Measurements from ENCODE around the gene EFCAB7. TPM values are rescaled to one million over a fixed set of nuclear protein-coding genes. Genes with fewer than 3 reads are reported as not detected.

Gene EFCAB7
- total and polyA plus RNA-seq, 2 of the 8 experiments (the other 6 are each of a cell fraction or from before 2014, with no cell fraction given) = 1.1 to 3.1 TPM

DNA sequence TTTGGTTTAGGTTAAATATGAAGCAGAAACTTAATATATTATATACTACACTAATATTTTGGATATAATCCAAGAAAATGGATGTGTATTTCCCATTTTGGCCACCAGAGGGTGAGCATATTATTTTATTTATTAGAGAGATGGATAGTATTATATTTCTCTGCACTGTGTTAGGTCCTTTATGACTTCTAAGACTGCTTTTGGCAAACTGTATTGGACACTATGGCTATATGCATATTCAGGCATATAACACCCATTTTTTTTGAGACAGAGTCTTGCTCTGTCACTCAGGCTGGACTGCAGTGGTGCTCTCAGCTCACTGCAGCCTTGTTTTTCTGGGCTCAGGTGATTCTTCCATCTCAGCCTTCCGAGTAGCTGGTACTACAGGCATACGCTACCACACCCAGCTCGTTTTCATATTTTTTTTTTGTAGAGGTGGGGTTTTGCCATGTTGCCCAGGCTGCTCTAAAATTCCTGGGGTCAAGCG, 52.1 kb downstream of the EFCAB7 start:
- H3K9me3 ChIP-seq (ENCODE audit: insufficient read depth in 2 of 2, low read depth in 1 of 2, low read length in 1 of 2) = no peaks in the 10 kb centered on the region
- peak overlapping the region; percentile 81; the same call in 1 of the 2 replicates for H2BK5ac ChIP-seq (ENCODE audit: low read depth, low read length)
- no peak overlapping the region for H3K4me3 ChIP-seq (ENCODE audit: extremely low read depth in 1 of 4, insufficient read depth in 2 of 4, low read depth in 3 of 4, low read length in 4 of 4)
- 0 out of 2 replicates have a peak overlapping the region, but pooled peaks have one; percentile 50 for H2BK12ac ChIP-seq (ENCODE audit: low read depth, low read length)
- H3K23ac ChIP-seq (ENCODE audit: insufficient read length) = no peak overlapping the region
- H4K20me1 ChIP-seq (replicated peaks in 1 of 2; ENCODE audit: control insufficient read depth in 1 of 2, insufficient read depth in 2 of 2, low read length in 2 of 2) = no peaks in the 10 kb centered on the region
- H4K8ac ChIP-seq (ENCODE audit: extremely low read depth, insufficient read depth, low read length) = no peak overlapping the region
- H3K56ac ChIP-seq (replicated peaks; ENCODE audit: insufficient read length, low read depth, low read length) = no peak overlapping the region
- peak overlapping the region; percentile 77; the same call in 1 of the 2 replicates for H2BK20ac ChIP-seq (ENCODE audit: low read length)
- H2AFZ ChIP-seq (ENCODE audit: low read length) = no peak overlapping the region
- peaks cover 2% of the 10 kb centered on the region; the same call in 1 of the 2 replicates for H3K23me2 ChIP-seq (ENCODE audit: low read depth, low read length)
- no peak overlapping the region for H3K27ac ChIP-seq (ENCODE audit: low read depth, low read length)
- no peaks in the 10 kb centered on the region for H3K27me3 ChIP-seq (replicated peaks in 1 of 4; ENCODE audit: control insufficient read depth in 3 of 4, extremely low read depth in 1 of 4, insufficient read depth in 3 of 4, low read length in 3 of 4)
- H3K9ac ChIP-seq (replicated peaks in 1 of 4; ENCODE audit: extremely low read depth in 1 of 4, low read depth in 3 of 4, low read length in 3 of 4) = no peak overlapping the region
- H3K14ac ChIP-seq (ENCODE audit: insufficient read length) = no peak overlapping the region
- no peaks in the 10 kb centered on the region for H3K79me1 ChIP-seq (ENCODE audit: low read depth, low read length)
- peak overlapping the region; percentile 6 for H4K91ac ChIP-seq (replicated peaks; ENCODE audit: insufficient read length, low read length)
- POLR2A ChIA-PET (ENCODE audit: partially characterized antibody) = interaction anchor here (0.6 kb wide), 2 partner anchors 15 to 197 kb away, joined by 3 read pairs; no protein-coding TSS in a partner anchor
- peak overlapping the region in 1 of 2 experiments; percentile 69; a peak in 1 of 4 replicates for H3K4me2 ChIP-seq (ENCODE audit: insufficient read depth in 1 of 2, low read depth in 2 of 2, low read length in 2 of 2)
- no peak for FAIRE-seq
- H2BK15ac ChIP-seq (ENCODE audit: low read length) = no peak overlapping the region
- no peak overlapping the region for H2AK5ac ChIP-seq (ENCODE audit: low read depth, low read length)
- CTCF ChIA-PET (ENCODE audit: partially characterized antibody) = interaction anchor here (0.6 to 11.1 kb wide), 33 partner anchors 9 to 1327 kb away, joined by 3 to 153 read pairs (median 4); partner anchors contain the start of gene PGM1
- H3K79me2 ChIP-seq (ENCODE audit: control insufficient read depth in 1 of 2, insufficient read depth in 2 of 2, low read length in 2 of 2) = no peaks in the 10 kb centered on the region
- DNase-seq (ENCODE audit: low read depth in 1 of 2, low spot score in 2 of 2) = no peak
- H3K36me3 ChIP-seq (ENCODE audit: control insufficient read depth in 2 of 4, insufficient read depth in 4 of 4, low read length in 3 of 4) = no peaks in the 10 kb centered on the region
- 0 out of 2 replicates have a peak overlapping the region, but pooled peaks have one; percentile 71 for H3K18ac ChIP-seq (ENCODE audit: extremely low read depth, low read length)
- H4K5ac ChIP-seq (ENCODE audit: insufficient read length, low read depth, low read length) = no peak overlapping the region
- 60% methylated on average over 4 of the region's 4 CpGs; no CpG with 5 or more reads in 1 of the 2 experiments for WGBS, 2 experiments (ENCODE audit: extremely low coverage in 1 of 2, insufficient coverage in 1 of 2, insufficient read length in 1 of 2, insufficient replicate concordance in 2 of 2, low coverage in 1 of 2, low lambda C conversion rate in 2 of 2, missing lambda C conversion rate in 1 of 2)
- H3K4me1 ChIP-seq (replicated peaks in 1 of 4; ENCODE audit: control insufficient read depth in 3 of 4, insufficient read depth in 4 of 4, low read length in 3 of 4) = peaks cover 0 to 14% (median 12%) of the 10 kb centered on the region in 4 experiments
- TF ChIP-seq GABPA (IDR thresholded peaks at IDR 0.05; ENCODE audit: borderline replicate concordance, insufficient read depth, low read length) (no peak), BACH1 (IDR thresholded peaks at IDR 0.05; ENCODE audit: low read length) (no peak), GTF2F1 (IDR thresholded peaks at IDR 0.05; ENCODE audit: borderline replicate concordance, low read depth, low read length) (no peak), CHD1 (IDR thresholded peaks at IDR 0.05; ENCODE audit: low read depth, low read length) (no peak)
- TF ChIP-seq, protein P1, sequence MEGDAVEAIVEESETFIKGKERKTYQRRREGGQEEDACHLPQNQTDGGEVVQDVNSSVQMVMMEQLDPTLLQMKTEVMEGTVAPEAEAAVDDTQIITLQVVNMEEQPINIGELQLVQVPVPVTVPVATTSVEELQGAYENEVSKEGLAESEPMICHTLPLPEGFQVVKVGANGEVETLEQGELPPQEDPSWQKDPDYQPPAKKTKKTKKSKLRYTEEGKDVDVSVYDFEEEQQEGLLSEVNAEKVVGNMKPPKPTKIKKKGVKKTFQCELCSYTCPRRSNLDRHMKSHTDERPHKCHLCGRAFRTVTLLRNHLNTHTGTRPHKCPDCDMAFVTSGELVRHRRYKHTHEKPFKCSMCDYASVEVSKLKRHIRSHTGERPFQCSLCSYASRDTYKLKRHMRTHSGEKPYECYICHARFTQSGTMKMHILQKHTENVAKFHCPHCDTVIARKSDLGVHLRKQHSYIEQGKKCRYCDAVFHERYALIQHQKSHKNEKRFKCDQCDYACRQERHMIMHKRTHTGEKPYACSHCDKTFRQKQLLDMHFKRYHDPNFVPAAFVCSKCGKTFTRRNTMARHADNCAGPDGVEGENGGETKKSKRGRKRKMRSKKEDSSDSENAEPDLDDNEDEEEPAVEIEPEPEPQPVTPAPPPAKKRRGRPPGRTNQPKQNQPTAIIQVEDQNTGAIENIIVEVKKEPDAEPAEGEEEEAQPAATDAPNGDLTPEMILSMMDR (IDR thresholded peaks at IDR 0.05; ENCODE audit: control extremely low read depth in 1 of 3, insufficient read depth in 1 of 3, low read depth in 1 of 3, low read length in 3 of 3) = peak in 2 of 3 experiments; percentile 20 to 36; a peak in 2 of 4 replicates
- no peak overlapping the region for H2BK120ac ChIP-seq (replicated peaks; ENCODE audit: low read depth, low read length)
- H3K4ac ChIP-seq (replicated peaks; ENCODE audit: insufficient read length, low read depth, low read length) = no peak overlapping the region

All from H1 (cell line).